ENCODE results near the gene FAIM2.
"Not testable (repeated sequence)": the region's sequence is repeated elsewhere in the genome, so short reads cannot be mapped to it uniquely, and the experiment has no call there.

The FAIM2 gene

DNA sequence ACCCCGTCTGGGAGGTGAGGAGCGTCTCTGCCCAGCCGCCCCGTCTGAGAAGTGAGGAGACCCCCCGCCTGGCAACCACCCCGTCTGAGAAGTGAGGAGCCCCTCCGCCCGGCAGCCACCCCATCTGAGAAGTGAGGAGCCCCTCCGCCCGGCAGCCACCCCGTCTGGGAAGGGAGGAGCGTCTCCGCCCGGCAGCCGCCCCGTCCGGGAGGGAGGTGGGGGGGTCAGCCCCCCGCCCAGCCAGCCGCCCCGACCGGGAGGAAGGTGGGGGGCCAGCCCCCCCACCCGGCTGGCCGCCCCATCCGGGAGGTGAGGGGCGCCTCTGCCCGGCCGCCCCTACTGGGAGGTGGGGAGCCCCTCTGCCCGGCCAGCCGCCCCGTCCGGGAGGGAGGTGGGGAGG lies 42.8 kb downstream of the FAIM2 start:
- DNase-seq = not testable (repeated sequence)

GRCh38 chr12:49855890-49856289 lies 47.8 kb downstream of the FAIM2 start:
- not testable (repeated sequence) for DNase-seq

DNA sequence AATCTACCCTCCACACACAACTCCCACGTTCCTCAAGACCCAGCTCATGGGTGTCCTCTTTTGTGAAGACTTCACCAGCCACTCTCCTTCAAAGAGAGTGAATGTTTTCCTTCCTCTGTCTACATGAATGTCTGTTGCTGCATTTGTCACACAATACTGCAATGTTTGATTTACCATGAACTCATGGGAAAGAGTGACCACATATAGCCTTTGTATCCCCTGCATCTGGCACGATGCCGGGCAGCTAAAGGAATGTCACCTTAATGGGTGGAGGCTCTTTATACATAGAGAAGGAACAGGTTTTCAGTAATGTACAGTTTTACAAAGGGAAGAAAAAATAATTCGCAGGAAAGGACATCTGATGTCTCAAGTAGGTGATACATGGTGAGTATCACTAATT lies 48.7 kb downstream of the FAIM2 start:
- no peak for DNase-seq

GRCh38 chr12:49853671-49854070 lies 50.0 kb downstream of the FAIM2 start:
- no peak for DNase-seq

GRCh38 chr12:49847161-49847560 lies 56.5 kb downstream of the FAIM2 start:
- no peak for DNase-seq

DNA sequence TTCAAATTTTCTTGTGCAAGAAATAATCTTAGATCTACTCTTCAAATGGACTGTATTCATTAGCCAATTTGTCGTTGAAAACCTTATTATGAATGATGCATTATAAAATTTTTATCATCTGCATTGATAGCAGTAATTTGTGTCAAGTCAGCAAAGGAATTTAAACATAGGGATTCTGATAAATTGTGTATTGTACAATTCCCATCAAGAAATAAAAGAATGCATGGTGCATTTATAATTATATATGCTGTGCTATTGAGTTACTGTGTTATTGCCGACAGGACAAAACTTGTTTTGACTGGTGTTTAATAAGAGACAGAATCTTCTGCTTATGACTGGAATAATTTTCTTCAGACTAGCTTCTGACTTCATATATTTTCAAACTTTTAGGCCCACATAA lies 57.7 kb downstream of the FAIM2 start:
- DNase-seq = no peak

GRCh38 chr12:49843876-49844437 lies 59.7 kb downstream of the FAIM2 start:
- DNase-seq = no peak

DNA sequence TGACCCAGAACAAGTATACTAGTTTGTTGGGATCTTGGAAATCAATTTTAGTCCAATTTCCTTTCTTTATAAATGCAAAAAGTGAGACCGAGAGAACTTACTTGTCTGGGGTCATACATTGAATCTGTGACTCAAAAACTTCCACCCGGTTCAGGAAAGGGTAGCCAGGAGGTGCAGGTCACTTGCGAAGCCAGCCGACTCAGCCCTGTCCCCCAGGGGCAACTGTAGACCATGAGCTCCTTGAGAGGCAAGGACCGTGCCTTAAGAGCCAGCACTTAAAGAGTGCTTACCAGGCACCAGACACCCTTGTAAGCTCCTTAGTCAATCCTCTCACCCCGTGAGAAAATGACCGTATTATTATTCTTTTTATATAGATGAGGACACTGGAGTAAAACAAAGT lies 60.3 kb downstream of the FAIM2 start:
- no peak for DNase-seq

- peak; percentile 98 for DNase-seq
Observed at GRCh38 chr12:49842519-49843352, 61.0 kb downstream of the FAIM2 start, which contains the start of gene BCDIN3D. TSS of gene BCDIN3D (minus strand) at chr12:49843106. CDS start at chr12:49843087, 19 bp downstream.

GRCh38 chr12:49838973-49839633 lies 64.6 kb downstream of the FAIM2 start:
- DNase-seq = no peak

DNA sequence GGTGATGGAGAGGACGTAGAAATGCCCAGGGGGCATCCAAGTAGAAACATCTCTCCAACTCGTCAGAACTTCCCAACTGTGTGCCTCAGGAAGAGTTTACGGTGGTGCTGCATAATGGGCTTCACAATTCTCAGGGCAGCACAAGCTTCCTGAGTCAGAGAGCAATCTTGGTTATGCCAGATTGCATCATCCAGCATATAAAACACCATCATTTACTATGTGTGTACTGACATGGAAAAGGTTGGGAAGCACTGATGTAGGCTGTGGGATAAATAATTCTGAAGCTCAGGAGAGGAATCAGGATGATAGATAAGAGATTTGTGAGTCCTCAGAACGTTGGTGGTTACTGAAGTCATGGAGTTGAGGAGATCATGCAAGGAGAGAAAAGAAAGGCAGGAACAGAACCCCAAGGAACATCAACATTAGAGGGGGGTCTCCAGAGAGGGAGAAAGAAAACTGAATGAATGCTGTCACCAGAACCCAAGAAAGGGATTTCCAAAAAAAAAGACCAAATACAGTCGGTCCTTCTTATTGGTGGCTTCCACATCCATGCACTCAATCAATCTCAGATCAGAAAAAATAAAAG lies 70.8 kb downstream of the FAIM2 start:
- no peak for DNase-seq

GRCh38 chr12:49831717-49832116 lies 72.0 kb downstream of the FAIM2 start:
- DNase-seq = no peak

DNA sequence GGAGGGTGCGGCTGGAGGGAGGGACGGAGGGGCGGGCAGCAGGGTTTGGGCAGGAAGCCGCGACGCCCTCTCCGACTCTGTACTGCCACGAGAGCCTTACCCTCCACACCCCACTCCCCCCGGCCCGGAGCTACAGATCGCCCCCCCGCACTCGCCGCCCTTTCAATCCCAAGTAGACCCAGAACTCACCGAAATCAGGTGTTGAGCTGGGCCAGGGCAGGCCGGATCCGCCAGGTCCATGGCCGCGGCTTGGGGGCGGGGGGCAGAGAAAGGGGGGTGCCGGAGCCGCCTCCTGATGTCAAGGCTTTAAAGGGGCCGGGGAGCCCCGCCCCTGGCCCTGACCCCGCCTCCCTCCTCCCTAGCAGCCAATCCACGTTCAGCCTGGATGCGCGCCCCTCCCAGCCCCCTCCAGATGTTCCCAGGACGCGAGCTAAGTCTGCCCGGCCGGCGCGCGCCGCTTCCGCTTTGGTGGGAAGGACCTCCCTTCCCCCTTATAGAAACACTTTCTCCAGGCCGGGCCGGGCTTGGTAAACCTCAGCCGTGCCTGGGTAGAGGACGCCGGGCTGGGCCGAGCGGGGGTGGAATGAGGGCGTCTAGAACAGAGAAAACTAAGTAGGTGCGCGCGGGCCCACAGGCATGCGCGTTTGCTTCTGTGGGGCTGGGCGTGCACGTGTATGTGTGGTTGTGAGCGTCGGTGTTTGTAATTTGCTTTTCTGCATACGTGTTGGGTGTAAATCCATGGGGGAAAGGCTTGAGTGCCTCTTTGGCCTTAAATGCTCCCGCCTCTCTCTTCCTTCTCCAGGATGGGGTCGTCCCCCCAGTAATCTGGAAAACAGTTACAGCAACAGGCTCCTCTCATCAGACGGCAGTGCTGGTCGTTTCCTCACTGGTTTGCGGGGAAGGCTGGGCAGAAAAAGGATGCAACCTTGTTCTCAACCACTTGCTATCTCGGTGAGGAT lies 75.3 kb downstream of the FAIM2 start, which contains the start of gene NCKAP5L:
NCKAP5L (minus strand) TSS at position 281 of the 959 bp plus-strand sequence. CDS start 24,369 bp downstream, outside the sequence.
- peak; percentile 96 for DNase-seq

DNA sequence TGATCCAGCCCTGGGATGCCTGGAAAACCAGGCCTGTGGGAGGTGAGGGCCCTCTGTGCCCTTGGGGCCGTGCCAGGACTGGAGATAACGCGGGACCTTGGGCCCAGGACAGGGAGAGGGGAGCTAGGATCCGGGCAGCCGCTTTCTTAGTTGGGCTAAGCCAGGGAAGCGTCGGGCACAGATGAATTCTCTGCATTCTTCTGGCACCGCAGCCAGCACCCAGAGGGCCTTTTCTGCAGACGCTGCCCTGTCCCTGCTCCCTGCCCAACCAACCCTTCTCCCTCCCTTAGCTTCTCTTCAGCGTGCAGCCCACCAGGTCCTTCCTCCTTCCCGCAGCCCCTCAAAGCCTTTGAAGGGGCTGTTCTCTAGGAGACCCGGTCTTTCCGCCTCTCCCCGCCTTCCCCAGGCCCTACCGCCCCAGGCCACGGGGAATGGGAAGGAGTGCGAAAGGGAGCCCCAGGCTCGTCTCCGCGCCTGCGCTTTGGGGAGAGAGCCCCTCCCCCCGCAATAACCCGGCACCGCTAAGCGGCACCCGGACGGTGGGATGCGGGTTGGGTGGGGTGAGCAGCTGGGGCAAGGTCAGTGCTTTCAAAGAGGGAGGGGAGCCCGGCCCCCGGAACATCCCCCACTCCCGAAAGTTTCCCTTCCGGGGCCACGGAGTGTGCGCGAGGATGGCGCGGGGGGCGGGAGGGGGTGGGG lies 76.2 kb downstream of the FAIM2 start:
- peak; percentile 78 for DNase-seq

DNA sequence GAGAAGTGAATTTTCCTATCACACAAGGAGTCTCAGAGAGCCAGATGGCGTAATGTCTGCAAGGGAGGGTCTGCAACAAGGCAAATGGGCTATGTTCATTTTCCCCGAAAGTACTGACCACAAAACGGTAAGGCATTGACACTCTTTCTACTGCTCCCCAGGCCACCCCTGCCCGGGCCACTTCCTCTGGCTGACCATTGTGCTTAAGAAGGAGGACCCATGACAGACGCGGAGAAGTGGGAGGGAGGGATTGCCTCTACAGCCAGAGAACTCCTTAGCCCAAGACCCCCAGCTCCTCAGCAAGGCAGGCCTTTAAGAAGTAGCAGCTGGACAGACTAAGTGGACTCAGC lies 76.7 kb downstream of the FAIM2 start:
- DNase-seq = no peak

GRCh38 chr12:49825971-49826421 lies 77.7 kb downstream of the FAIM2 start:
- peak; percentile 52 for DNase-seq

DNA sequence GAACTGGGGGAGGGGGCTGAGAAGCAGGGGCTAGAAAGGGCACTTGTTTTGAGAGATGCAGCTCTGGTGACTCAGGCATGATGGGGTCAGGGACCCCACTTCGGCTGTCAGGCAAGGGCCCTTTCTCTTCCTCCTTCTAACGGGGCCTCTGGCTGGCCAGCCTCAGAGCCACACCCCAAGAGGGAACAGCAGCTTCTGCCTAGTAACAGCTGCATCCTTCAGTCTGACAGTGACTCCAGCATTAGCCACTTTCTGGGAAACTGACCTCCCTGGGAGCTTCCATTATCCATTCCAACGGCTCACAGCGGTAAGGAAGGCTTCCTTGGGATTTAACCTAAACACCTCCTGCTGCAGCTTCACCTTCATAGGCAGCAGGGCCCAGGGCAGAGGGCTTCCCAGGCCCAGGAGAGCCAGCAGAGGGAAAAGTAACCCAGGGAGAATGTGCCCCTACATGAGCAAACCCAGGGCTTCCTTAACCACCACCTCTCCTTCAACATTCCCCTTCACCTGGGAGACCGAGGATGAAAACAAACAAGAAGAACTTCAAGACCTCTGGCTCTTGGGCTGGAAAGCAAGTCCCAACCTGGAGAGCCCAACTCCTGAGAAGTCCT lies 78.2 kb downstream of the FAIM2 start:
- DNase-seq = peak; percentile 49

- no peak for DNase-seq
Observed at GRCh38 chr12:49824895-49825294, 78.8 kb downstream of the FAIM2 start.

GRCh38 chr12:49824416-49824815 lies 79.3 kb downstream of the FAIM2 start:
- peak; percentile 35 for DNase-seq

GRCh38 chr12:49823951-49824350 lies 79.7 kb downstream of the FAIM2 start:
- peak; percentile 49 for DNase-seq

DNA sequence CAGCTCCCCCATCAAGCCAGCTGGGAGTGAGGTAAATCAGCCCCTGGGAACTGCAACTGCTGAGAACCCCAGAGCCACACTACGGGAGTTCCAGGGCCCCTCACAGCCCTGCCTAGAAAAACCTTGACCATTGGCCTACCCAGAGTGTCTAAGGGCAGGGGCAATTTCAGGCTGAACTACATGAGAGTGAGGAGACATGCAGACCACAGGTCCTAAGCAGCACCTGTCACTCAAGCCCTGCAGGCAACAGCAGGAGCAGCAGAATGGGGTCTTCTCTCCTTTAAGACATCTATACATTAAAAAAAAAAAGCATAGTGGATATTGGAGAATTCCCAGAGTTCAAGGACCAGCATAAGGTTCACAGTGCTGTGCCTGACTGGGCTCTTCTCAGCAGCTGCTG lies 80.3 kb downstream of the FAIM2 start:
- DNase-seq = no peak
